HG02852 (cell line): Measurements from ENCODE around the gene PTPRM.

ENCODE experiments used
- ATAC-seq: cut with Tn5 transposase; IDR thresholded peaks from one replicate; pipeline ENCODE4 v1.9.1; 2021; ENCODE audit warnings: mild to moderate bottlenecking, moderate library complexity; ENCODE audit not compliant: unreplicated experiment

Gene PTPRM

DNA sequence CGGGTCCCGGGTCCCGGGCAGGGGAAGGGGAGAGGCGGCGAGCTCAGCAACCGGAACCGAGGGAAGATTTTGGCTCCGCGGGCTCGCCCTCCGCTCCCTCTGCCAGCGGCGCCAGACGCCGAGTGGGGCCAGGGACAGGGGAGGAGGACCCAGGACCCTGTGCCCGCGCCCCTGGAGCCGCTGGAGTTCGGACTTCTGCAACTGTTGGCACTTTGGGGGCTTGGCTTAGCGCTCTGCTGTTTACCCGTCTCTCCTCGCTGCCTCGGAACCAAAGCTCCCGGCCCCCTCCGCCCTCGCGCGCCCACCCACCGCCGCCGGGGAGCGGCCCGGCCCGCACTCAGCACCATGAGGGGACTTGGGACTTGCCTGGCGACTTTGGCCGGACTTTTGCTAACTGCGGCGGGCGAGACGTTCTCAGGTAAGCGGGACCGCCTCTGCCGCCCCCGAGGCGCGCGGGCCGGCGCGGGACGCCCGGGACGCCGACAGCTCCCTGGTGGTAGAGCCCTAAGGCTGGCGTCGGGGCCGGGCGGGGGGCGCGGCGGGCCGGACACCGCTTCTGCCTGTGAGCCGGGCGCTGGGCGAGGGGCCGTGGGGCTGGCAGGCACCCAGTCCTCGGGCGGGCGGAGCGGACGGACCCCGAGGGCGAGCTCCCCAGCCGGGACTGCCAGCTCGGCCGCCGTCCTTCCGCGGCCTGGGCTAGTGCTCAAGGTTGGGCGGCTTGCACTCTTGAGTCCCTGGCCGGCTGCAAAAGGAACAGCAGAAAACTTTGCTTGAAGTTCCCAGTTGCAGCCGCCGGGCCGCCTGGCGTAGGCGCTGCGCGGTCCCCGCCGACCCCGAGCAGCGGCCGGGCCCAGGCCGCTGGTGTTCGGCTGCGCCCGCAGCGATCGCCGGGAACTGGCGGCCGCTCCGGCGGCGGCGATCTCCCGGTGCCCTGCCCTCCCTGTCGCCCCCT is 634 bp downstream of the PTPRM start:
- ATAC-seq = no peak

DNA sequence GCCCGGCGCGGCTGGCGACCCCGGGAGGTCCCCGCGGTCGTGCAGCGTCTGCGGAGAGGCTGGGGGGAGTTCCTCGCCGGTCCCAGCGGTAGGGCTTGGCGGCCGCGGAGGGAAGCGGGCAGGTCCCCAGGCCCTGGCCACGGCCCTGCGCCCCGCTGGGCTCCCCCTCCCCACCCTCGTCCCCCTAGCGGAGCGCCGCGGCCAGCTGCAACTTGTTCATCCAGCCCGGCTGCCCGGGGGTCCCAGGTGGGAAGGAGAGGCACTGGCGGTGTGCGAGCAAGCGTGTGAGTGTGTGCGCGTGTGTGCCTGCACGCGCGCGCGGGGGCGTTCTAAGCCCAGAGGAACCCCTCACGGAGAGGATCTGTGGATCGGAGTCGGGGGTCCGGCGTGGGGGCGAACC is 1.3 kb downstream of the PTPRM start:
- ATAC-seq = no peak

DNA sequence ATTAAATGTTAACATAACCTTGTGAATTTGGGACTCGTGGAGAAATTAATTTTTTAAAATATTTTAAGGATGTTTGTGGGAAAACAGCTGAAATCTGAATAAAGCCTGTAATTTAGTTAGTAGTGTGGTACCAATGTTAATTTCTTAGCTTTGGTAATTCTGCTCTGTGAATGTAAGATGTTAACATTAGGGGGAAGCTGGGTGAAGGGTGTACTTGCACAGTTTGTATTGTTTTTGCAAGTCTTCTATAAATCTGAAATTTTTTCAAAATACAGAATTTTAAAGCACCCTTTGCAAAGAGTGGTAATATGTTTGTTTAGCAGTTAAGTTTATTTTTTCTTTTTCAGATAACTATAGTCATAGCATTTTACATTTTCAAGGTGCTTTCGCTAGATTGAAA is 4.5 kb downstream of the PTPRM start:
- no peak for ATAC-seq

DNA sequence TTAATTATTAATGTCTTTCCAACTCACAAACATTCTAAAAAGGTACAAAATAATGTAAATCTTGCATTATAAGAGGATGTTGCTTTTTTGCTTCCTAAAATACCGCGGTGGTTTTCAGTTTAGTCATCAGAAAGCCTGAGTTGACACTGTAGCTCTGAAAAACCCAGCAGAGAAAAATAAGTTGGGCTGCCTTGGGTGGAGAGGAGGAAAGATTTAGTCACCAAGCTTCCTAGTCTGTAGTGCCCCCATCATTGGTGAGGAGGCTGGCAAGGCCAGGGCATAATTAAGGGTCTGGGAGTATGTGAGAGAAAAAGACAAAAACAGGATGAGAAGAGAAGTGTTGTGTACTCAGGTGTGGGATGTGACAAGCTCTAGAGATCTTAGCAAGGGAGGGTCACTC is 5.7 kb downstream of the PTPRM start:
- no peak for ATAC-seq

DNA sequence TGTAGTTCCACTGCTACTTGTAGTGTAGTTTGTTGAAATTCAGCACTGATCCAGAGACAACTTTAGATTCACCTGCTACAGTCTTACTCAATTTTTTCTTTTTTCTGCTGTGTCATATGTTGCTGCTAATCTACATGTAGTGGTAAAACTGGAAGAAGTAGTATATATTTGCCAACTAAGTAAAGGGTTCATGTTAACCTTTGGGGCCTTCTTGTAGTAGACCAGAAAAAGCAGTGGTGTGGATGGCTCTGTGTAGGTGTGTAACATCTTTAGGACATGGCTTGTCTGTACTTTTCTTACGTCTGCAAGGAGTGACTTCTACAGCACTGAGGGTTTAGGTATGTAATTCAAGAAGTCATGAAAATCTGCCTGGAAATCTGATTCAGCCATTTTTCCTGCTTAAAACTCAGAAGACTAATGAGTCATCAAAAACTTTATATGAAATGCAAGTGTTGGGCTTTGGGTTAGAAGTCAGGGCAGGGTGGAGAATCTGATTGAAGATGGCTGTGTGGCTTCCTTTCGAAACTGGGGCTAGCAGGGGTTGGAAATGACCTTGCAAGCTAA is 8.4 kb downstream of the PTPRM start:
- no peak for ATAC-seq

DNA sequence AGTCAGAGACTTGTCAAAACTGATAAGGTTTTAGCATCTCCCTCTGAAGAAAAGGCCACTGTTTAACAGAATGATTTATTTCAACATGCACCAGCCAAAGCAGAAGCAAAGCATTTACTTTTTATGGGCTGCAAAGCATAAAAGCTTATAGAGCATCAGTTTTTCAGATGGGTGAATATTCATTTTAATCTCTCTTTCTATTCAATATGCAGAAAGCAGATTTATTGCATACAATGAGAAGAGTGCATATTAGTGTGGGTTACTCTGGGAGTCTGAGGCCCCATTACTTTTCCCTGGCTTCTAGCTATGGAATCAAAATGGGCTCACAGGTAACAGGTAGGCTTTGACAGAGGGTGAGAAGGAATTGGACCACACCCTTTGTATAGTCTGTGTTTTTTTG is 9.0 kb downstream of the PTPRM start:
- ATAC-seq = no peak

DNA sequence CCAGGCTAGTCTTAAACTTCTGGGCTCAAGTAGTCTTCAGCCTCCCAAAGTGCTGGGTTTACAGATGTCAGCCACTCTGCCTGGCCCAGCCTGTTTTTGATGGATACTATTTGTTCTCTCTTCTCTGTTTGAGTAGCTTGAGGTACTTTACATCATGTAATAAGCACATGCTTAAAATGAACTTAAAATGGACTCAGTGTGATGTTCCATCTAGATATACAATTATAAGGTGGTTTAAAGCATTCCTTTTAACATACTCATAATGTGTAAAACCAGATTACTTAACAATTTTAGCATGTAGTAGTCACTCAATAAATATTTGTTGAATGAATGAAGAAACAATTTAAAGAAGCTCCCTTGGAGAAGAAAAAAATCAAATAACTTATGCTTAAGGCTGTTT is 9.6 kb downstream of the PTPRM start:
- no peak for ATAC-seq

DNA sequence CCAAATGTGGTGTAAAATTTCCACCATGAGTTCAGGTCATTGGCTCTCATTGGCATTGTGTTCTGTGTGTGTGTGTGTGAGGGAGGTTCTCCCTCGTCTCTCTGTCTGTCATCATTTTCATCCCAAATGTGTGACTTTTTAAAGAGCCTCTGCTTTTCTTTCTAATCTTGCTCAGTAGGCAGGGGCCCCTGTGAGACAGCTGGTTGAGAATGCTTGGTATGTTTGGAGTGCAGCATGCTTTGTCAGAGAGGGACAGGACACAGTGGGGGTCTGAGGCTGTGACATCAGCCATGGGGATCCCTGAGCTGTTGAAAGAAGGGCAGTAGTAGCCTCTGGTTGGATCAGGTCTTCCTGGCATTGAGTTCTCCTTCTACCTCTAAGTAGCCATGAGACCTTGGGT is 10.6 kb downstream of the PTPRM start:
- ATAC-seq = no peak

DNA sequence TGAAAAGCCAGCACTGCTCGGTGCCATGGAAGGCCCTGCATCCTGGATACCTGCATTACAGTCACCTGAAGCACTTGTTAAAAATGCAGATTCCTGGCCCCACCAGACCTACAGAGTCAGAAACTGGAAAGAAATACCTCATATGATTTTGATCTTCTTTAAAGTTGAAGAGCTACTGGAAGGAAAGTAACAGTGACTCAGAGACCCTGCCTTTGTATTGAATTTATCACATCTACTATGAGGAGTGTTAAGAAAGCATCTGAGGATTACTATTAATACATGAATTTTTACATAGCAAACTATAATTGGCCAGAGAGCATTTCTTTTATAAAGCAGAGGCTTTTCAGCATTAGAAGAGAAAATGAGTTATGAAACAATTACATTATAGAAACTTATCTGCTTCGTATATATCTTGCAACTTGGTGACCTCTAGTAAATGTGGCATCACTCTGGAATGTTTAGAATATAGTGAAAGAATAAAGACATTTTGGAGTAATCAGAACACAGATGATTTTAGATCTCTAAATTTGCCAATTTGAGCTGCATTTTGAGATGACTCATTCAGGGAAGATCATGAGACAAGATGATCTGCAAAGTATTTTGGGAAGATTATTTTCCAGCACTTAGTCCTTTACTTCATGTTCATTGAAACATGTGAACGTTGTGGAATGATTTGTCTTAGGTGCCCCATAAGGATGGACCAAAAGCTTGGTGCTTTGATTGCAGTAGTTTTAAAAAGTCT is 12.2 kb downstream of the PTPRM start:
- no peak for ATAC-seq

DNA sequence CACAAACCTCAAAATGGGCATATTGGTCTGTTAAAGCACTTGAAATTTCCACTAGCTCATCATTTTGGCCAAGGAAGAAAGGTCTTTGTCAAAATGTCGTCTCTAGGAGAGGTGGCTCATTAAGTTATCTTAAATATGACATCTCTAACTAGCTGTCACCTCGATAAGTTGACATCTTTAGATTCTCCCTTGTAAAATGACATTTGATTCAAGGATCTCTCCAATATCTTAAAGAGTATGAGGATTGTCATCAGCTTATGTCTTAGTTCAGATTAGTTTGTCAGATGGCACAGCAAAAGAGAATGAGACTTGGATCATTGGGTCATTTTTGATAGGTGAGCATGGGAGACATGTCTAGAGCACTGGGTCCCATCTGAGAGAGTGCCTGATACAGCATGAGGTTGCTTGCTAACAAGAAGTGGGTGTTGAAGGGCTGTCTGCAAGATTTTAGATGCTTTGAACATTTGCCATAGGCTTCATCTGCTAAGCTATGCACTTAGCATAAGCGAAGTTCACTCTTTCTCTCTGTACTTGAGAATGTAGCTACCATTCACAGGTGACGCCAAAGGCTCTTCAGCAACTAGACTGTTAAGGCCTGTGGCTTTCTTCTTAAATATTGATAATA is 12.9 kb downstream of the PTPRM start:
- no peak for ATAC-seq

DNA sequence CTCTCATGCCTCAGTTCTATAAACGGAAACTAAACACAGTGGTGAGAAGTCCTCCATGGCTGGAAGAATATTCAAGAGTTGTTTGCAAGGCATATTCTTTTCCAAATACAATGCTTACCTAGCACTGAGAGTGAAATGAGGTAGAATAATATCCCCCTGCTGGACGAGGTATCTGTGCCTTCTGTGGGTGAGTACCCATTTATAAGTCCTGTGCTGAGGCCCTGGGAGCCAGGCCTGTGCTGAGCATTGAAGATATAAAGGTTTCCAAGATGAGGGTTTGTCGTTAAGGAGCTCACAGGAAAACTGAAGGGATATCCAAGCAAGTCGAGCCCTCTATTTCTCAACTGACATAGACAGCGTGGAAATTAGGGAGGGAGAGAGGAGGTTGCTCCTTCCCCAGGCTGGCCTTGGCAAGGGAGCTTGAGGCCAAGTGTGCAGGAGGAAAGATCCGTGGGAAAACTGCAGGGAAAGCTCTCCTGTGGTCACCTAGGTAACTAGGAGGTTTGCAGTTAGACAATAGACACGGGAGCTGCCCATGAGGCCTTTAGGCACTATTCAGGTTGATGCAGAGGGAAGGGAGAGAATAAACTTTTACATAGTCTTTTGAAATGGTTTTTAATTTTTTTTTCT is 17.6 kb downstream of the PTPRM start:
- no peak for ATAC-seq

DNA sequence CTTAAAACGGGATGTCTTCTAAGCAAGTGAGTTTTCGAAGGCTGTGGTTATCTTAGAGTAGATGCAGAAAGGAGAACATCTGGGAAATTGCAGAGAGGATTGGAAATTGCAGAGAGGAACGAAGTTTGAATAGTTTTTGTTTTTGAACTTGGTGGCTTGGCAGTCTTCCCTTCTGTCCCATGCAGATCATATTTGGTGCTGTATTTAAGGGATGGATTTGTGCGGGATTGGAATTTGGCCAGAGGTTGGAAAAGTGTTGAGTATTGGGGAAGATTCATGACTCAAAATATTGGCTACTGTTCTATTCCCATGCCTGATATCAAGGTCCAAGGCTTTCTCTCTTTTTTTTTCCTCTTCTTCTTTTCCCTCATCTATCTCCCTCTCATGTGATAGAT is 18.2 kb downstream of the PTPRM start:
- no peak for ATAC-seq

DNA sequence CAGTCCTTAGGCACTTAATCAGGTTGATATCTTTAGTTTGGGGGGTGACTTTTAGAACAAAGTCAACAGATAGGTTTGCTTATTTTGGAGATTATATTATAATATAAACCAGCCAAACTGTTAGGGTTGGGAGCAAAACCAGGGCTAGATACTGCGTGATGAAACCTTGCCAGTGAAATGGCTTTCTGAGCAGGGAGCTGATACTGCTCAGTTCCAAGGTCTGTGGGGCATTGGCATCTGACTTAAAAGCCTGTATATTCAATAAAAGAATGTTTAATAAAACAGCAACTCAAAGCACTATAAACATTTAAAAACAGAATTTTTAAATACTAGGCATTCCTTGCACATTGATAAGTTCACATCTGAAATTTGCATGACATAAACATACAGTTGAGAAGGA is 19.3 kb downstream of the PTPRM start:
- ATAC-seq = no peak

DNA sequence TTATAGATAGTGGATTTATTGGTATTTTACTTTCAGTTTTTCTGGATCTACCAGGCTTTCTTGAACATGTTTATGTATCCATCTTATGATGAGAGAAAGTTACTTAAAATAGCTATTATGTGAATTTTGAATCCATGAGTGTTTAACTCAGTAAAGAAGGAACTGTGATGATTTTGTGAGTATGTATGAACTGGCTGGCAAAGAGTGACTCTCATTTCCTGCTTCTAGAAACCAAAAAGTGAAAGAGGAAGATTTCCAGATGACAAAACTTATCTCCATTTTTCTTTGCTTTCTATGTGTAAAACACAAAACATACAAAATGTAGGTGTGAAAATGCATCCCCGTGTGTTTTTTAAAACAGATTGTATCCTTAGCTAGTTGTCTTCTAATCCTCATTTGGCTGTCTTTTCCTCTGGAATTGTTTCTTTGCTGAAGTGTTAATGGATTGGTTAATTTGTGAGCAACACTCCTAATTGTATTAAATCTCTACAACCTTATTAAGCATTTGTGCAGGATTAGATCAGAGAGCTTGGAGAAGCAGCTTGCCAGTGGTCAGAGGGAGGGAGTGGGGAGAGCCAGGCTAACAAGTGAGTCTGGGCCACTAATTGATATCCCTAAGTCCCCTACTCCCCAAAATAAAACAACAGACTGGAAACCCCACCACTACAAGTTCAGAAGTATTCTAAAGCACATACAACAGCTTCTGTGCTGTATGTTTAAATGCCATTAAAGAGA is 23.9 kb downstream of the PTPRM start:
- no peak for ATAC-seq

DNA sequence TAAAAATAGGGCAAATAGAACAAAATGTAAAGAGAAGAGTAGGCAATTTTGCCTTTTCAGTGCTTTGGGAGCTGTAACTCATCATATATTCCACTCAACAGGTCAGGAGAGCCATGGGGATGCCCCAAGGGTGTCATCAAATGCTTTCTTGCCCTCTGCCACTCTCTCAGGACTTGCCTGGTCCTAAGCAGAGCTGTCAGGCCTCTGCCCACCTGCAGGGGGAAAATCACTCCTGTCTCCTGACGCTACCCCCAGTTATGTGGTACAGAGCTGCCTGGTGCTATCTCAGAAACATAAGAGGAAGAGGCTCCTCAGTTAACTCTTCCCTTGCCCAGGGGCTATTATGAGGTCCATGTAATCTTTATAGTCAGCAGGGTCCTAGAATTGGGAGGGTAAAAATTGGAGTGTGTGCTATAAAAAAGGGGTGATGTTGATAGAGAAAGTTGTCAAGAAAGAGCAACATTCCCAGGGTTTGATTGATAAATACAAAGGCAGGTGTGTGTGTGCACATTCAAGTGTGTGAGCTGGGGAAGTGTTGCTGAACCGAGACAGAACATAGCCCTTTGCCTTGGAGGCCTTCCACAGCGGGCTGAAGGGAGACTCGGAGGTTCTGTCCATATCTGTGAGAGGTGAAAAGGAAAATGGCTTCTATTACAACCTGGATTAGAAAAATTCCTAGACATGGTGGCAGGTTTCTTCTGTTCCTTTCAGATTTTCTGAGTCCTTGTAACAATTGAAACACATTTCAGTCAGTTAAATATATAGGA is 25.4 kb downstream of the PTPRM start:
- no peak for ATAC-seq

DNA sequence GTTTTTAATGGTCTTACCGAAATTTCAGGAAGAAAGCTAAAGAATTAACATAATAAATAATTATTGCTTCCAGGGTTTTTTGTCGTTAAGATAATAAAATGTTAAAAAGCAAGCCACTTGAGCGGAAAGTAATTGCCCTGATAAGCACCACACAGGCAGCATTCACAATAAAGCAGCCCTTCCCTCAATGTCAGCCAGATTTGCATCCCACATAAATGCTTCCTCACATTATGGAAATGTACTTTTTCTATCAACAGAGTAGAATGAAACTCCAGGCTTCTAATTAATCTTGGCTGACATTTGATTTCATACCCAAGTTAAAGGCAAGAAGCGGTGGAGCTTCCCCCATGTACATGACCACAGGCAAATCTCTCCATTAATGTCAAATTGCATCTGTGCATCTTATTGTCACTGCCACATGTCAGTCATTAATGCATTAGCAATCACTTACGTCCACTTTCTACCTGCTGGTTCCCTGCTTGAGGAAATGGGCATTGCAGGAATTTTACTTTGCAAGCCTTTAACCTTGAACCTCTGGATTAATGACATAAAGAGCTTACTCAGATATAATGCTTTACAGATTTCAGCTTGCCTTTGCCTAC is 26.2 kb downstream of the PTPRM start:
- no peak for ATAC-seq

DNA sequence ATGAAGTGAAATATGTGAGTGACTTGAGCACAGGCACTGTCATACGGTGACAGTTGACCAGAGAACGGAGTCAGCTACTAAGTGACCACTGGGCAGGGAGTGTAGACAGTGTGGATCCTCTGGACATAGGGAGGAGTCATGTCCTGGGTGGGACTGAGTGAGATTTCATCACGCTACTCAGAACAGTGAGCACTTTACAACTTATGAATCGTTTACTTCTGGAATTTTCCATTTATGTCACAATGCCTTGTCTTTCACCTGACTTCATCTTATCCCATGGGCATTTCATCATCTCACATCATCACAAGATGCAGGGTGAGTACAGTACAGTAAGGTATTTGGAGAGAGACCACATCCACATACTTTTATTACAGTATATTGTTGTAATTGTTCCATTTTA is 29.0 kb downstream of the PTPRM start:
- ATAC-seq = no peak

DNA sequence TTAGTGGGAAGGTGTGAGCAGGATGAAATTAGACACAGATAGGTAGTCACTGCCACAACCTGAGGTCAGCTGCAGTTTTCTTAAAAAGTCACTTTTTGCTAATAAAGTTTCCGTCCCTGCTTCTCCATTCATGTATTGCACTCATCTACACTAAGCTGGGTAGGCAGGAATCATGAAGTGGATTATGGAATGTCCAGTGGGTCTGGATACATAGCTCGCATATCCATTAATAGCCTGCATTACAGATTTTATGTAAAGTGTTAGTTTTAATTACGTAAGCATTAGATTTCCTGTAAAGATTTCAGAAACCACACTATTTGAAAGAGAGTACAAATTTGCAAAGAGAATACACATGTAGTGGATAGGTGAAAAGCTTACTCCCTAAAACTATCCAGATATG is 30.4 kb downstream of the PTPRM start:
- no peak for ATAC-seq
